HG02798 (cell line): ENCODE measurements around the gene CTRB1.

Experiments
- ATAC-seq: cut with Tn5 transposase; IDR thresholded peaks from one replicate; pipeline ENCODE4 v1.9.1; 2021; ENCODE audit warnings: mild to moderate bottlenecking; ENCODE audit not compliant: unreplicated experiment, poor library complexity

Gene CTRB1

GRCh38 chr16:75224306-75225082 lies 5.7 kb downstream of the CTRB1 start:
- ATAC-seq: no peak

- ATAC-seq: no peak
Observed at GRCh38 chr16:75225092-75225491, 6.3 kb downstream of the CTRB1 start.

- ATAC-seq: no peak
Observed at GRCh38 chr16:75225678-75226515, 7.1 kb downstream of the CTRB1 start.

- ATAC-seq: no peak
Observed at GRCh38 chr16:75226550-75227360, 8.0 kb downstream of the CTRB1 start.

- ATAC-seq: no peak
Observed at GRCh38 chr16:75227361-75228142, 8.8 kb downstream of the CTRB1 start.

- ATAC-seq: no peak
Observed at GRCh38 chr16:75228143-75228976, 9.6 kb downstream of the CTRB1 start.

GRCh38 chr16:75229172-75230031 lies 10.6 kb downstream of the CTRB1 start:
- no peak for ATAC-seq

GRCh38 chr16:75230471-75231110 lies 11.8 kb downstream of the CTRB1 start:
- no peak for ATAC-seq

- no peak for ATAC-seq
Observed at GRCh38 chr16:75231570-75231969, 12.8 kb downstream of the CTRB1 start.

GRCh38 chr16:75233611-75233938 lies 14.8 kb downstream of the CTRB1 start:
- ATAC-seq: no peak

GRCh38 chr16:75234856-75235696 lies 16.3 kb downstream of the CTRB1 start:
- no peak for ATAC-seq

- no peak for ATAC-seq
Observed at GRCh38 chr16:75235721-75236193, 17.0 kb downstream of the CTRB1 start.

- ATAC-seq: no peak
Observed at GRCh38 chr16:75236232-75236631, 17.4 kb downstream of the CTRB1 start.

- no peak for ATAC-seq
Observed at GRCh38 chr16:75236736-75237397, 18.1 kb downstream of the CTRB1 start.

- no peak for ATAC-seq
Observed at GRCh38 chr16:75237398-75238131, 18.8 kb downstream of the CTRB1 start.
